Inferior parietal cortex (tissue), 1 donor: Measurements from ENCODE around the gene RBM20.
A peak's percentile ranks its signal among the peaks of the same experiment; 100 is the strongest.

Experiments used
- DNase-seq: peaks from one replicate; pipeline ENCODE4 v3.0.0-alpha.2; 2016; ENCODE audit errors: extremely low spot score

Gene RBM20

DNA sequence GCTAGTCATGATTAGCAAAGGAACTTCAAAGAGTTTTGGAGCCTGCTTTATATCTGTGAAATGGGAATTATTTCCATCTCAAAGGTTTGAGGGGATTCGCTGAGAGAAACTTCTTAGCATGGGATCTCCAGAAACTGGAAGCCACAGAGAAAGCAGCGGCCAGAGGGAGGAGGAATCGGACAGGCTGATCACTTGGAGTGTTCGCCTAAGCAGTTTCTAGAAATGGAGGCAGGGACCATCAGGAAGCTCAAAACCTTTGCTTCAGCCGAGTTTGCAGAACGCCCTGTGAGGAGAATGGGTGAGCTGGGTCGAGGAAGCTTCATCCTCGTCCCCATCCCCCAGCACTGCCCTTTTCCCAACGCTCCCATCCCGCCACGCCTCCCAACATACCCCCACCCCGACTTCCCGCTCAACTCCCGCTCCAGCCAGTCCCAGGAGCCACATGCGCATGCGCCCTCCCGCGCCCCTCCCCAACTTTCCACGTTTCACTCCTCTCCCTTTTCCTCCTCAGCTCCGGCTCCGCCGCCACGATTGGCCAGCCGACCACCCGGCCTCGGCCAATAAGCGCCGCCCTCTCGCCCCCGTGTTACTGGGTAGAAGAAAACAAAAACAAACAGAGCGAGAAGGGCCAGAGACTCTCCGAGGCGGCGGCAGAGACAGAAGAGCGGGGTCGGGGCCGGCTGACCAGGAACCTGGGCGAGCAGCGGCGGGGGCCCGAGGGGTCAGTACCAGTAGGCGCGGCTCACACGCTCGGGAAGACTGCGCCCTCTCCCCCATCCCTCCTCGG lies 227.4 kb downstream of the RBM20 start, which contains the start of gene PDCD4:
Gene PDCD4 (plus strand): TSS at position 631 of the 787 bp plus-strand sequence. CDS start 4,100 bp downstream, outside the sequence.
- DNase-seq: peak; percentile 97

DNA sequence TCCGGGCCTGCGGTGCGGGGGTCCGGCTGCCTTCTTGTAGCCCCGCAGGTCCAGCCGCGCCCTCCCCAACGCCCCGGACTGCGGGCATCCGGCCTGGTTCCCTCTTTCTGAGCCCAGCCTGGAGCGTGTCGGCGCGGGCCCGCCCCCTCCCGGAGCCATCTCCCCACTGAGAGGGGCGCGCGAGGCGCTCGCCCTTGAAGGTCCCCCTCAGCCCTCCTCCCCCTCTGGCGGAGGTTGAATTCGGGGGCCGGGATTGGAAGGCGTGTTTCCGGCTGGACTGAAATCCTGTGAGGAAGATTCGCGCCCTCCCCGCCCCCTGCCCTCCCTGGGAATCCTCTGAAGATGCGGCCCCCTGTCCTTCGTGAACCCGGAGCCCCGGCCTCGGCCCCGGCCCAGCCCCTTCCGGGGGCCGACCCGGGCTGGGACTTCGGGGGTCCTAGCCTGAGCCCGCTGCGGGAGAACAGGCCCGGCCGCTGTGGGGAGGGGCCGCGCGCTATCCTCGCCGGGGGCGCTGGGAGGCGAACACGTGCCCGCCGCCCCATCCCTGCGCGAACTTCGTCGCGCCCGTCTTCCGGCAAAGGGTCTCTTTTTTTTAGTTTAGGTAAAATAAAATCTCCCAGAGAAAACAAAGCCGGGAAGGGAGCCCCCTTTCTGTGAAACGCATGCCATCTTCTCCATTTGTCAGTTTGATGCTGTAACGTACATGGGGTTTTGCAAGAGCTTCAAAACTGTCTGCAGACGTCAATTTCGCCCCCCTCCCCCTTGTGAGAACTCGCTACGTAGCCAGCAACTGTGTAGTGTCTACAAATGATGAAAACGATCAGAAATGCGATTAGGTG lies 228.2 kb downstream of the RBM20 start:
- peak; percentile 52 for DNase-seq

DNA sequence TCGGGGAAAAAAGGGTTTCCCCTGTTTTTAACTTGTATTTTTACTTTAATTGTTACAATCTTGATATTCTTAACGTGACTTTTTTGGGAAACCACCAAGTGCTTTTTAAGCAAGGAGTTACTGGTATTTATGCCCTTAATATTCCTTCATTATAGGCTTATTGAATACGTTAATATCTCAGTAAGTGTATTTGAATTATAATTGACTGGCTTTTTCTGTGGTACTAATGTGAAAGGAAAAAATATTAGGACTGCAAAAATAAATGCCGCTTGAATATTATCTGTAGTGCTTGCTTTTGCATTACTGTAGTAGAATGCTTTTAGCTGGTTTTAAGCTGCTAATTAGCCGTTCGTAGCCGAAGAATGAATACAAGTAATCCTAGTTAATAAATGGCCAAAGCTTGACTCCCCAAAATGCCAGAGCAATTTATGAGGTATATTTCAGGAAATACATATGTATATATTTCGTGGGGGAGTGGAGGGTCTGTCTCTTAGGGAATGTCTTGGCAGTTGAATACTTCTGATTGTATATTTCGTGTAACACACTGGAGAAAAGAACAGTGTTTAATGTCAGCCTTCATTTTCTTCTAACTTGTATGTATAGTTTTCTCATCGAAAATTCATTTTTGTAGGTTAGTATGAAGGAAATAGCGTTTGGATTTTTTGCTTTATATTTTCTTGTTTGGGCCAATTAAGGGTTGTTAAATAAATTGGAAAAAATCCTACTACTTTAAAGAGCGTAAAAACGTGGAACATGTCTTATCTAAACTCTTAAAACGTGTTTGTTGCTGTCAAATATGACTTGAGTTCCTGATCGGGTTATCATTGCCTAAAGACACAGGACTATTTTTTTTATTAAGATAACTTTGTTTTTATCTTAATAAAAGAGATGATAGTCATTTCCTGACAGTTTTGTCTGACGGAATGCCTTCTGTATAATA lies 229.1 kb downstream of the RBM20 start:
- DNase-seq: no peak

DNA sequence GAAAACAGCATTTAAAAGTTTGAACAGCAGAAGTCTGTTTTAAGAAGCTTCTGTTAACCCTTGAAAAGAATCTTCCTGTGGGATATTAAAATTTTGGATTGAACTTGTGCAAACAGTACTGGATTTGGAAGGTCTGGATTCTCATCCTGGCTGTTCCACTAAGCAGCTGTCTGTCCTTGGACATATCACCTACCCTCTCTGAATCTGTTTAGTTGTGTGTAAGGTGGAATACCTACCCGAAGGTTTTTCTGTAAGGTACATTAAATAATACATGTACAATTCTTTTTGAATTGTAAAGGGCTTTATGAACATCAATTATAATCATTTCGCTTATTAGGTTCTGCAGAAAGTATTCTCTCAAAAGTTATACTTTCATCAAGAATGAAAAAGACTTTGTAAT lies 229.8 kb downstream of the RBM20 start:
- no peak for DNase-seq

DNA sequence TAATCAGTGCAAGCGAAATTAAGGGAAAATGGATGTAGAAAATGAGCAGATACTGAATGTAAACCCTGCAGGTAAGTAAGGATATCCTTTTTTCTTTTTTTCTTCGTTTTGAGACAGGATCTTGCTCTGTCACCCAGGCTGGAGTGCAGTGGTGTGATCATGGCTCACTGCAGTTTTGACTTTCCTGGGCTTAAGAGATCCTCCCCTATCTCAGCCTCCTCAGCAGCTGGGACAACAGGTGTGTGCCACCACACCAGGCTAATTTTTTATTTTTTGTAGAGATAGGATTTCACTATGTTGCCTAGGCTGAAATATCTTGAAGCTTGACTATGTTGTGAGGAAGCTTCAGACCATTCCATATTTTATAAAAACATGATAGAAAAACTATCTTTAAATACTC lies 231.9 kb downstream of the RBM20 start:
- DNase-seq: no peak

DNA sequence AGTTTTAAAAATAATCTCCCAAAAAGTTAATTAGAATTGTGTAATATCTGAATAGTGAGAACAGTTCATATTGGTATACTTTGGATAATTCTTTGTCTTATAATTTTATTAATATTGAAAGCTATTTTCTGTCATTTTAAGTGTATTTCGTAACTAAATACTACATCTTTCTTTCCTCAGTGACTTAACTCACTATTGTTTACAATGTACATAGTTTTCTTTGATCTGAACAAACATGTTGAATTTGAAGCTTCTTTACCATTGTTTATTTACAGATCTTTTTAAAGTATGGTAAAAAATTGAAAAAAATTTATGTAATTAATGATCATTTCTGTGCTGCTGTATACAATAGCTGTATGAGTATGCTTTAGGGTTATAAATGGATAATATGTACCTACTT lies 232.7 kb downstream of the RBM20 start:
- DNase-seq: no peak

DNA sequence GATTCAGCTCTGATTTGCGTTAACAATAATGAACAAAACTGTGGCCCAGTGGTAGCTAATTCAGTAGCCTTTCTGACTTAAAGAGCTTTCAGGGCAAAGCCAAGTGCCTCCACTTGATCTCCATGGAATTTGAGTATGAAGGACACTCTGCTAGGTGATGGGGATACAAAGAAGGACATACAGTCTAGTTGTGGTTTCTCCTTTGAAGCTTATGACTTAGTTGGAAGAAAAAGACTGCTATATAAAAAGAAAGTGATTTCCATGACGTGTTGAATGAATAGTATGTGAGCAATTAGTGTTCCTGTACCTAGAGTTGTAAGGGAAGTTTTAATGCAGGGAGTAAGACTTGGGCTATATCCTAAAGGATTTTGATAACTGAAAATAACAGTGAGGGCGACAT lies 235.9 kb downstream of the RBM20 start:
- DNase-seq: no peak

DNA sequence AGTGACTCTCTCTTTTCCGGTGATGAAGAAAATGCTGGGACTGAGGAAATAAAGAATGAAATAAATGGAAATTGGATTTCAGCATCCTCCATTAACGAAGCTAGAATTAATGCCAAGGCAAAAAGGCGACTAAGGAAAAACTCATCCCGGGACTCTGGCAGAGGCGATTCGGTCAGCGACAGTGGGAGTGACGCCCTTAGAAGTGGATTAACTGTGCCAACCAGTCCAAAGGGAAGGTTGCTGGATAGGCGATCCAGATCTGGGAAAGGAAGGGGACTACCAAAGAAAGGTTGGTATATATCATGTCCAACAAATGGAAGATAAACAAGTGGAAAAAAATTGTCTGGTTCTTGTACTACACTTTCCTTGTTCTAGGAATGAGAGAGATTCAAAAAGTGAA lies 237.1 kb downstream of the RBM20 start:
- no peak for DNase-seq

DNA sequence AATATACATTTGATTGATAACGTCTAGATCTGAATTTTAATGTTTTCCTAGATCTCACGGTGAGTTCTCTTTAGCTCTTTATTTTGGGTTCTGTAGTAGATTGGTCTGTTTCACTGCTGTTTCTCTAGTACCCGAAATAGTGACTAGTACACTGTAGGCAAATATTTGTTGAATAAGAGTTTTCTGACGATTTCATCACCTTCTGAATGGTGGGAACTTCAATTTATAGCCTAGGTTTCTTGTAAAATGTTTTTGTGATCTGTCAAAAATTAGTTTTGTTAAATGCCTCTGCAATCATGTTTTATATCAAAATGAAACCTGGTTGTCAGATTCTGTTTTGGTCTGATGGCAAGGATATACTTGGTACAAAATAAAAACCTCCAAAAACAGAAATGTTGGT lies 237.8 kb downstream of the RBM20 start:
- no peak for DNase-seq

DNA sequence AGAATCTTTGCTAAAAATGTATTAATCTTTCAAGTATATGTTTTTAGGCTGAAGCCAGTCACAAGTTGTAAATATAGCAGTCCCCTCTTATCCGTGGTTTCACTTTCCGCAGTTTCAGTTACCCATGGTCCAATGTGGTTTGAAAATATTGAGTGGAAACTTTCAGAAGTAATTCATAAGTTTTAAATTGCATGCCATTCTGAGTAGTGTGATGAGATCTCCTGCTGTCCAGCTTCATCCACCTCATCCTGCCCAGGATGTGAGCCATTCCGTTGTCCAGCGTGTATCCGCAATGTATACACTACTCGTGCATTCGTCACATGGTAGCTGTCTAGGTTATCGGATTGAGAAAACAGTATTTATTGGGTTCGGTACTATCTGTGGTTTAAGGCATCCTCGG lies 239.8 kb downstream of the RBM20 start:
- DNase-seq: no peak

DNA sequence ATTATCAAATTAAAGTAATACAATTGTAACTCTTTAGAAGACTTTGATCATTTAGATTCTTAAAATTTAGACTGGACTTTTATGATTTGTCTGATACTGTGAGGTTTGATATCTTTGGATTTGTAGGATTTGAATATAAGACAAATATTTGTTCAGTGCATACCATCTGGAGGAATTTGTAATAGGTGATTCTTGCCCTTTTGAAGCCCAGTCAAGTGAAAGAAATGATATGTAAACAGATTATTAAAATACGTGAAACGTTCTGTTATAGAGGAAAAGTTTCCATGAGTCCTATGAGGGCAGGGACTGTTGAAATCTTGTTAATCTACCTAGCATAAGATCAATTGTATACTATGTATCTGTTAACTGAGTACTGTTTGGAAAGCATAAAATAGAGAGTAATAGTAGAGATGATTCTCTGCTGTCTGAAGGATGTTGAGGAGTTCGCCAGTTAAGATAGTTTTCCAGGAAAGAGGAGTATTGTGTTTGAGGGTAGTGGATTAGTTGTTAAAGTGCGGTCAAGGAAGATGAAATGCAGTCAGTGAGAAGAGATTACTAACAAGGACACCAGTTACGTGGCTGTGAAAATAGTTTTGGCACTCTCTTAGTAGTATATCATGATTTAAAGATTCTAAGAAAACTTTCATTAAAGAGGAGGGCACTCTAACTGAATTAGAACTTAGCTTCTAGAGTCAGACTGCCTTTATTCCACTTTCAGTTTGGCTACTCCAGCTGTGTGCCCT lies 242.0 kb downstream of the RBM20 start:
- no peak for DNase-seq

DNA sequence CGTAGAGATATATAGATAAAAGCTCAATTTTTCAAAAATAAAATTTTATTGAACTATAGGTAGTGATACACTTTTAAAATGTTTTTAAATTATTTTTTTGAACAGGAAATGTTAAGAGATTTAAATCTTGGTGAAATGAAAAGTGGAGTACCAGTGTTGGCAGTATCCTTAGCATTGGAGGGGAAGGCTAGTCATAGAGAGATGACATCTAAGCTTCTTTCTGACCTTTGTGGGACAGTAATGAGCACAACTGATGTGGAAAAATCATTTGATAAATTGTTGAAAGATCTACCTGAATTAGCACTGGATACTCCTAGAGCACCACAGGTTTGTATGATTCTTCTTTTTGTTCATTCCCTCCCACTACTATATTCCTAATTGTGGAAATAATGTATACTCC lies 243.4 kb downstream of the RBM20 start:
- DNase-seq: no peak
